HUES64 (cell line): ENCODE results near the gene ZCCHC24.

Experiments used
- H3K27ac ChIP-seq: 2 replicates; pipeline ENCODE4 v1.7.0; 2013; ENCODE audit warnings: low read depth, low read length, inconsistent platforms
- H3K27me3 ChIP-seq: 2 replicates; pipeline ENCODE4 v1.6.1; 2013; ENCODE audit warnings: mild to moderate bottlenecking, low read length; ENCODE audit not compliant: insufficient read depth
- H3K36me3 ChIP-seq: 2 replicates; pipeline ENCODE4 v1.6.1; 2013; ENCODE audit warnings: mild to moderate bottlenecking, low read length; ENCODE audit not compliant: insufficient read depth
- H3K4me1 ChIP-seq: 2 replicates; pipeline ENCODE4 v1.6.1; 2013; ENCODE audit warnings: mild to moderate bottlenecking, low read length, moderate library complexity; ENCODE audit not compliant: insufficient read depth
- H3K4me3 ChIP-seq: 2 replicates; pipeline ENCODE4 v1.5.1; 2013; ENCODE audit warnings: mild to moderate bottlenecking, low read length, moderate library complexity
- H3K9ac ChIP-seq: 2 replicates; pipeline ENCODE4 v1.6.1; 2013; ENCODE audit warnings: mild to moderate bottlenecking, low read depth, low read length
- H3K9me3 ChIP-seq: 2 replicates; pipeline ENCODE4 v1.6.1; 2013; ENCODE audit warnings: low read depth, low read length; ENCODE audit not compliant: insufficient read depth
- WGBS: fragments of 150-250, 120-280 bp; methylation state at CpG from one replicate; pipeline ENCODE4 v1.1.7; 2013; ENCODE audit warnings: missing lambda C conversion rate; 5-methylcytosine and 5-hydroxymethylcytosine counted together

The ZCCHC24 gene

DNA sequence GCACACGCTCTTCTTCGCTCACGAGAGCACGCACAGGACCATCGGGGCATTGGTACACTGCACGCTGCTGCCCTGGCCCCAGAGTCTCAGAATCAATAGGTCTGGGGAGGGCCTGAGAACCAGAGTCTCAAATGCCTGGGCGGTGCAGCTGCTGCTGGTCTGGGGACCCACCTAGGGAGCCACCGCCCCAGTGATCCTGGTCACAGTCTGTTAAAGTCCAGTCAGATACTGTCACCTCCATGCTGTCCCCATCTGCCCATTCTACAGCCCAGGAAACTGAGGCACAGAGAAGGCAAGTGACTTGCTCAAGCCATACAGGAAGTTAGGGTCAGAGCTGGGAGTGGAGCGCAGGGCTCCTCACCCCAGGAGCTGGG, 38.0 kb downstream of the ZCCHC24 start:
- peaks cover 24% of the 10 kb centered on the region for H3K4me1 ChIP-seq
- H3K9ac ChIP-seq: no peak overlapping the region; the same call in 1 of the 2 replicates
- WGBS: 93% methylated on average over 9 of the region's 9 CpGs
- H3K36me3 ChIP-seq: no peaks in the 10 kb centered on the region
- no peak overlapping the region for H3K4me3 ChIP-seq
- H3K27ac ChIP-seq: no peak overlapping the region
- no peaks in the 10 kb centered on the region for H3K27me3 ChIP-seq
- no peaks in the 10 kb centered on the region for H3K9me3 ChIP-seq

DNA sequence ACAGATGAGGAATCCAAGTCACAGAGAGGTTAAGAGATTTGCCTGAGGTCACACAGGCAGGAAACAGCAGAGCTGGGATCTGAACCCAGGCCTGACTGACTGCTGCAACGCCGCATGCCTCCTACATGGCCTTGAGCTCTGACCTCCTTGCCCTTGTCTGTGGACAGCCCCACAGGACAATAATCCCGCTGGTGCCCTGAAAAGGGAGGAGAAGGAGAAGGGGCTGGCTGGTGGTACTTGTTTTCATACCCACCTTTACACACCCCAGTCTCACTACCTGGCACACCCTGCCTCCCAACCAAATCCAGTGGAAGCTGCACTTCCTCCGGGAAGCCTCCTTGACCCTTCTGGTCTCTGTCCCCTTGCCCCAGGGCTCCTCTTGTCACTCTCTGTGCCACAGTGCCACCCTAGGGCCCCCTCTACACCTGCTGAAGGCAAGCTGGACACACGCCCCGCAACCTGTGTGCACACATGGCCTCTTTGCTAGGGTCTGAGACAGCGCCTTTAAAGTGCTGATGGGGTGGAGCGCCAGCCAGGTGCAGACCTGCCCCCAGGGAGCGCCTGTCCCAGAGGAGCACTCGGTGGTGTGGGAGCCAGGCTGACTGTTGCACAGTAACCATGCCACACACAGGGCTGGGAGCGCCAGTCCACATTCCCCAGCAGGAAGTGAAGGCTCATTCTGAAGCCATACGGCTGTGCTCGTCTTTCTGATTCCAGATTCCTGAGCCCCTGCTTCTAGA, 38.6 kb downstream of the ZCCHC24 start:
- H3K9ac ChIP-seq: no peak overlapping the region; the same call in 1 of the 2 replicates
- no peak overlapping the region for H3K27ac ChIP-seq
- H3K4me1 ChIP-seq: peaks cover 24% of the 10 kb centered on the region
- H3K9me3 ChIP-seq: no peaks in the 10 kb centered on the region
- H3K36me3 ChIP-seq: no peaks in the 10 kb centered on the region
- H3K4me3 ChIP-seq: no peak overlapping the region
- H3K27me3 ChIP-seq: no peaks in the 10 kb centered on the region
- WGBS: 75% methylated on average over 13 of the region's 13 CpGs

DNA sequence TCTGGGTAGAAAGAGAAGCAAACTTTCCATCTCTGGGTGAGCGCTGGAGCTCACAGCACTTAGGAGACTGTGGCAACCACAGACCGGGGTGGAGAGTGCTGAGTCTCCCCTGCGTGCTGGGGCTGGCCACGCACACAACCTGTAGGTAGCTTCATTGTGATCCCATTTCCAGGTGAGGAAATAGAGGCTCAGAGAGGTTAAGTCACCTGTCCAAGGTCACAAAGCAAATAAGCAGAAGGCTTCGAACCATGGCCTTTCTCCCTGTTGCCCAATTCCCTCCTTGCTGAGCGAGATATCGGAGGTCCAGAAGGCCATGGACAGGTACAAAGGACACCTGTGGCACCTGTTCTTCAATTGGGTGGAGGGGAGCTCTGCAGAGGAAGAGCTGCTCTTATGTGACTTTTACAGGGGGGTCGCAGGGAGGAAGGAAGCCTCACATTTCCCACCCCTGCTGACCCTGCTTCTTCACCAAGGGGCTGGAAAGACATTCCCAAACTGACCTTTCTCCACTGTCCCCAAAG, 39.4 kb downstream of the ZCCHC24 start:
- no peak overlapping the region for H3K27ac ChIP-seq
- H3K4me3 ChIP-seq: no peak overlapping the region
- no peaks in the 10 kb centered on the region for H3K27me3 ChIP-seq
- H3K9me3 ChIP-seq: no peaks in the 10 kb centered on the region
- no peaks in the 10 kb centered on the region for H3K36me3 ChIP-seq
- H3K9ac ChIP-seq: no peak overlapping the region
- peaks cover 24% of the 10 kb centered on the region for H3K4me1 ChIP-seq
- WGBS: 67% methylated on average over 8 of the region's 8 CpGs

DNA sequence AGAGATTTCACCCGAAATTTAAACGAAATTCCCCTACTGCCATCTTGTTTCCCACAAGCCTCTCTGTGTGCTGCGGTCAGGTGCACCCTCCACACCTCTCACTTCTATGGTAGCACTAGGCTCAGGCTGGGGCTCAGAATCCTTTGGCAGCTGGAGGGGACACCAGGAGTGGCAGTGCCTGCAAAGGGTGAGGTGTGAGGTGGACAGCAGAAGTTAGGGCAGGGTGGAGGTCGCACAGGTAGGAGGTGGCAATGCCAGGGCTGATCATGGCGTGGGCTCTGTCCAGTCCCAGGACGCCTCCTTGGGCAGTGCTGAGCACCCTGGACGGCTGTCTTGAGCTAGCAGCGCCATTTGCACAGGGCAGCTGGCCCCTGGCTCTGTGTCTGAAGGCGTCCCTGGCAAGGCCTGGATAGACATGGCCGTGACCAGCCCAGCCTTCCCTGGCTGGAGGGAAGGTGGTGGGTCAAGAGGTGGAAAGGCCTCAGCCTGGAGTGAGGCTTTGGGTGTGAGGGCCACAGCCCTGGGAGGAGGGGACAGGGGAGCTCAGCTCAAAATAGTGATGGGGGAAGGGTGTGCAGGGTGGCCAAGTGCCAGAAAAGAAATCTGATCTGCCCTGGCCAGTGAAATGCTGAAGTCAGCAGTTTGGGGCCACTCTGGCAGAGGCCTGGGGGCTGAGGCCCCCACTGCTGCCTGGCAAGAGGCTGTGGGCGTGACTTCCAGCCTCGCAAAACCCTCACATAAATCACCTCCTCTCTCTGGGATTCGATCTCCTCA, 40.0 kb downstream of the ZCCHC24 start:
- 68% methylated on average over 13 of the region's 13 CpGs for WGBS
- Histone ChIP-seq H3K4me3 (no peak overlapping the region), H3K27me3 (no peaks in the 10 kb centered on the region), H3K9ac (no peak overlapping the region), H3K9me3 (no peaks in the 10 kb centered on the region), H3K4me1 (peaks cover 24% of the 10 kb centered on the region), H3K27ac (no peak overlapping the region), H3K36me3 (no peaks in the 10 kb centered on the region)

DNA sequence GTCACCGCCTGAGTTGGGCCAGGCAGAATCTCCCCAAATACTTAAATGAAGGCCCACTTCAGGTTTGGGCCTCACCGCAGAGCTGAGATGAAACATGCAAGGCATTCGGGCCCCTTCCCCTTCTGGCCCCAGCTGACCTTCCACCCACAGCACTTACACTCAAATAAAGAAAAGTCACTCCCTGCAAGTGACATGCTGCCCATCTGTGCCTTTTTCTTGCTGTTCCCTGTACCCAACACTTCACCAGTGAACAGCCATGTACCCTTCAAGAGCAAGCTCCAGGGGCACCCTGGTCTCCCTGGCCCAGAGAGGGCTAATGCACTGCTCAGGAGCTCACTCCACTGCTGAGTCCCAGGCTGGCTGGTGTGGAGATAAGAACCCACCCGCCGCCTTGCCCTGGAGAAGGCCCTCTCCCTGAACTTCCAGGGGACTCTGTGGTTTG, 40.7 kb downstream of the ZCCHC24 start:
- 45% methylated on average over 5 of the region's 5 CpGs for WGBS
- peaks cover 31% of the 10 kb centered on the region for H3K4me1 ChIP-seq
- no peaks in the 10 kb centered on the region for H3K27me3 ChIP-seq
- H3K27ac ChIP-seq: no peak overlapping the region
- peak overlapping the region; percentile 48 for H3K4me3 ChIP-seq
- no peaks in the 10 kb centered on the region for H3K36me3 ChIP-seq
- H3K9ac ChIP-seq: no peak overlapping the region
- no peaks in the 10 kb centered on the region for H3K9me3 ChIP-seq

DNA sequence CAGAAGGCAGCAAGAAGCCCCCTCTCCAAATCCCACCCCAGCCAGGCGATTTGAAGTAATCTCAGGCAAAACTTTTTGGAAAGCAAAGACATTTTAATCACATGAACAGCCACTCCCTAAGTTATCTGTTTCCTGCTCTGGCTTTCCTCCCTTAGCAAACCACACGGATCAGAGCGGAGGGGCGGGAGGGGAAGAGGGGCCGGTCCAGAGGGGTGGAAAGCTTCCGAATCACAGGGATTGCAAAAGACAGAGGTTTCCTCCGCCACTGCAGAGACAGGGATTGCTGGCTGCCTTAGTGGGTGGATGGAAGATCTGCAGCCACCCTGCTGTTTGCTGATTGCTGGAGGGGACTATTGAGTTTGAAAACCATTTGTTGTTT, 41.2 kb downstream of the ZCCHC24 start:
- Histone ChIP-seq H3K4me3 (peak overlapping the region; percentile 48), H3K9me3 (no peaks in the 10 kb centered on the region), H3K9ac (no peak overlapping the region)

DNA sequence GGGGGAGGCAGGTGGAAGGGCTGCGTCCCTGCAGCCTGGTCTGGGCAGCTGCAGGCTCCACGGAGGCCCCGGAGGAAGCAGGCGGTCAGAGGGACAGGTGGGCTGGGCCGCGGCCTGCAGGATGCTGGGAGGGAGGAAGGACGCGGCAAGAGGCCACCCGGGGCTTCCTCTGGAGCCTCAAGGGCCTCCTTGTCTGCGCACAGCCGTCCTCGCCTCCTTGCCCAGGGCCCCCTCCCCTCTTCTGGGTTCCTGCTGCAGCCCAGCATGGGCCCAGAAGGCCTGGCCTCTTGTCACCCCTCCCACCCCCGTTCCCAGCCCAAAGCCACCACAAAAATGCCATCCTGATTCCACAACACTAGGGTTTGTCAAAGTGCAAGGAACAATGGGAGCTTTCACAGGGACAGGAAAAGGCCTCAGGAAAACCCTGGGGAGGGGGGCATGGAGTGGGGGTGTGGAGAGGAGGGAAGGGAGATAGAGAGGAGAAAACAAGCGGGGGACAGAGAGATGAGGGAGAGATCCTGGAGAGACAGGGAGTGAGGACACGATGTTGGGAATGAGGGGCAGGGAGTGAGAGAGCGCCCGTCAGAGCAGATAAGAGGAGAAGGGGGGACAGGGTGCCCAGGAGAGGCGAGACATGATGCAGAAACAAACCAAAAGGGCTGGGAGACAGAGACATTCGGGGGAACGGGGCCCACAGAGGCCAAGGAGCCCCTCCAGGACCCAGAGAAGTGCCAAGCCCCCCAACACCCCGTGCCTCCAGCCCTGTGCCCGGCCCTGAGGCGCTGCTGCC, 41.8 kb downstream of the ZCCHC24 start:
- Histone ChIP-seq H3K4me1 (peaks cover 41% of the 10 kb centered on the region), H3K9ac (no peak overlapping the region; the same call in 1 of the 2 replicates), H3K27me3 (no peaks in the 10 kb centered on the region), H3K4me3 (peak overlapping the region; percentile 48), H3K36me3 (no peaks in the 10 kb centered on the region), H3K27ac (peak overlapping the region; percentile 32; the same call in 1 of the 2 replicates), H3K9me3 (no peaks in the 10 kb centered on the region)
- 16% methylated on average over 23 of the region's 23 CpGs for WGBS

More for the DNA sequence above, 41.2 kb downstream of the ZCCHC24 start:
- peaks cover 35% of the 10 kb centered on the region for H3K4me1 ChIP-seq
- H3K36me3 ChIP-seq: no peaks in the 10 kb centered on the region
- peak overlapping the region; percentile 32; the same call in 1 of the 2 replicates for H3K27ac ChIP-seq
- WGBS: 11% methylated on average over 6 of the region's 7 CpGs
- no peaks in the 10 kb centered on the region for H3K27me3 ChIP-seq

DNA sequence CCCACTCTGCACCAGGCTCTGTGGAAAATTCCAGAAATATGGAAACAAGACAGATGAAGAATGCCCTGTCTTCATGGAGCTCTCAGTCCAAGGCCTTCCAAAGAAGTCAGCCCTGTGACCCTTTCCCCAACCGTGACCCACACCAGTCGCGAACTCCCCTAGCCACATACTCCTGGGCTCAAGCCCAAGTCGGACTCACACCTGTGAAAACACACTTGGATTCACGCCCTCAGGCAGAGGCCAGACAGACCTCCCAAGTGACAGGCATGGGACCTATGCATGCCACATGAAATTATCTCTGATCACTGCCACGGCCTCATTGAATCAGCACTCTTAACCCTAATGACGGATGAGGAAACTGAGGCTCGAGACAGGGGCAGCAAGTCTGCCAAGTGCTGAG, 42.5 kb downstream of the ZCCHC24 start:
- Histone ChIP-seq H3K4me3 (peak overlapping the region; percentile 48; the same call in 1 of the 2 replicates), H3K9me3 (no peaks in the 10 kb centered on the region), H3K36me3 (no peaks in the 10 kb centered on the region), H3K4me1 (peaks cover 46% of the 10 kb centered on the region), H3K27ac (no peak overlapping the region), H3K9ac (no peak overlapping the region), H3K27me3 (no peaks in the 10 kb centered on the region)
- WGBS: 70% methylated on average over 8 of the region's 8 CpGs

DNA sequence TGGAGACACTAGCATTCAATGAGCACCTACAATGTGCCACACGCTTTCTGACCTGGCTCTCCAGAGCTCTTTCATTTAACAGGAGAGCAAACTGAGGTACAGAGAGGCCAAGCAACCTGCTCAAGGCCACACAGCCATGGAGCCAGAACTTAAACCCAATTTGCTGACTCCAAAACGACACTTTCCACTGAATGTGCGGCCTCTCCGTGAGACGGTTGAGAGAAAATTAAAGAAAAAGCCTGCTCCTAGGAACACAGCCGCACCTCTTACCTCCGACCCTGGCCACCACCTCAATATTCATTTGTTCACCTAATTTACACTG, 42.8 kb downstream of the ZCCHC24 start:
- 95% methylated on average over 7 of the region's 7 CpGs for WGBS
- Histone ChIP-seq H3K36me3 (no peaks in the 10 kb centered on the region), H3K9me3 (no peaks in the 10 kb centered on the region), H3K27me3 (no peaks in the 10 kb centered on the region), H3K9ac (no peak overlapping the region), H3K4me1 (peaks cover 46% of the 10 kb centered on the region), H3K4me3 (no peak overlapping the region), H3K27ac (no peak overlapping the region)

DNA sequence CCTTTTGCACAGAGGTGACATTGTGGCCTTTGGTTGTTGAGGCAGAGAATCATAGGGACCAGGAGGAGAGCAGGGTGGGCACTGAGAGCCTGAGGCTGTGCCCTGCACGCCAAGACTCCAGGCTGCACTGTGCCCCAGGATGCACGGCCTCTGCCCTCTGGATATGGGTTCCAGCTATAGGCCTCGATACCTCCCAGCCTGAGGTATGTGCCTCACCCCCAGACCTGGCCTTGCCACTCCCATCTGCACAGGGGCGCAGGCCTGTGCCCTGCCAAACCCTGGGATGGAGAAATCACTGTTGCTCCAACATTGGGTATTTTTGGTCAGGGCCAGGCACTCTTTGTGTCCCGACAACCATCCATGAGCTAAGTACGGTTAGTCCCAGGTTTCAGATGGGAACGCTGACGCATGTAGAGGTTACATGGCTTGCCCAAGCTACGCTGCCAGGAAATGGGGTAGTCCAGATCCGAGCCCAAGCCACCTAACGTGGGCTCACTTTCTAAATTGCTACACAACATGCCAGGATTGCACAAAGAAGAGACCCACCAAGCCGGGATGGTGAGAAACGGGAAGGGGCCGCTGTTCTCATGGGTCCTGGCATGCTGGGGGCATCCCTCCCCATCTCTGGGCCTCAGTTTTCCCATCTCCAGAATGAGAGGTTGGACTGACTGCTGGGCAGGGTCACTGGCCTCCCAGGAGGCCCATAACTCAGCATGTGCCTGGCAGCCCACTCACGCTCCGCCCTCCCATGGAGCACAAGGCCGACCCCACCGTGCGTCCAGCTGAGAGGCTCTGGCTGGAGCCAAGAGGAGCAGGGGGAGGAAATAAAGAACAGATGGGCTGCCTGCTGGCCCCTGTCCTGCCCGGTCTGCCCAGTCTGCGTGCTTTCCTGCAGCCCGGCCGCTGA, 44.2 kb downstream of the ZCCHC24 start:
- Histone ChIP-seq H3K4me3 (no peak overlapping the region), H3K4me1 (peaks cover 46% of the 10 kb centered on the region), H3K27me3 (no peaks in the 10 kb centered on the region), H3K27ac (no peak overlapping the region), H3K9me3 (no peaks in the 10 kb centered on the region), H3K9ac (no peak overlapping the region), H3K36me3 (no peaks in the 10 kb centered on the region)
- 83% methylated on average over 23 of the region's 23 CpGs for WGBS
